T-helper 17 cell (primary cell): ENCODE data around the gene IPO8. TPM values are rescaled to one million over a fixed set of nuclear protein-coding genes. Genes with fewer than 3 reads are reported as not detected.

Experiments used
- ATAC-seq: fragments of 150-1000 bp; cut with Tn5 transposase; 2 replicates; pipeline ENCODE4 v1.10.0; 2021; ENCODE audit warnings: mild to moderate bottlenecking, moderate library complexity
- DNase-seq, 3 donors: peaks; one replicate each; pipeline versions ENCODE4 v3.0.0 to v3.0.0-alpha.2; 2020 to 2021
- H3K9me3 ChIP-seq: one replicate; pipeline ENCODE4 v1.7.0; 2013; ENCODE audit warnings: low read length, mild to moderate bottlenecking; ENCODE audit not compliant: control insufficient read depth, poor library complexity, severe bottlenecking
- H3K27ac Mint-ChIP-seq: one replicate; pipeline ENCODE4 v1.8.0; 2022; ENCODE audit warnings: mild to moderate bottlenecking, moderate library complexity, mixed read lengths
- H3K27me3 Mint-ChIP-seq: one replicate; pipeline ENCODE4 v1.8.0; 2022; ENCODE audit warnings: mixed read lengths
- H3K36me3 Mint-ChIP-seq: one replicate; pipeline ENCODE4 v1.8.0; 2022; ENCODE audit warnings: low read depth, mixed read lengths
- H3K4me1 Mint-ChIP-seq: one replicate; pipeline ENCODE4 v1.8.0; 2022; ENCODE audit warnings: mild to moderate bottlenecking, mixed read lengths
- H3K4me3 Mint-ChIP-seq: one replicate; pipeline ENCODE4 v1.8.0; 2022; ENCODE audit warnings: mild to moderate bottlenecking, moderate library complexity, mixed read lengths
- total RNA-seq, 4 donors: library from RNA in 2 of 4; stranded (reverse) in 2 of 4; gene quantifications; one replicate each; pipeline ENCODE4 v1.2.3 and lab custom pipeline; 2022 to 2026

The IPO8 gene
- total RNA-seq, 2 donors from 2014 or later = 27.4 to 28.0 TPM

- H3K4me3 Mint-ChIP-seq = no peak overlapping the region
Measured at GRCh38 chr12:30700216-30700900, 4.7 kb upstream of the IPO8 start.

GRCh38 chr12:30698346-30698745, 2.7 kb upstream of the IPO8 start:
- peaks cover 6% of the 10 kb centered on the region for H3K36me3 Mint-ChIP-seq
- peaks cover 20% of the 10 kb centered on the region for H3K4me1 Mint-ChIP-seq
- no peaks in the 10 kb centered on the region for H3K27me3 Mint-ChIP-seq
- ATAC-seq (no peak), DNase-seq (no peak)
- no peak overlapping the region for H3K27ac Mint-ChIP-seq
- no peak overlapping the region for H3K4me3 Mint-ChIP-seq
- H3K9me3 ChIP-seq = no peaks in the 10 kb centered on the region

More at GRCh38 chr12:30700216-30700900, 4.7 kb upstream of the IPO8 start:
- H3K9me3 ChIP-seq = no peaks in the 10 kb centered on the region
- H3K27ac Mint-ChIP-seq = no peak overlapping the region
- no peaks in the 10 kb centered on the region for H3K27me3 Mint-ChIP-seq
- H3K36me3 Mint-ChIP-seq = peaks cover 6% of the 10 kb centered on the region
- peaks cover 6% of the 10 kb centered on the region for H3K4me1 Mint-ChIP-seq
- no peak for DNase-seq
- ATAC-seq = no peak

- DNase-seq (no peak), ATAC-seq (no peak)
- peaks cover 27% of the 10 kb centered on the region for H3K4me1 Mint-ChIP-seq
- no peaks in the 10 kb centered on the region for H3K27me3 Mint-ChIP-seq
- peaks cover 6% of the 10 kb centered on the region for H3K36me3 Mint-ChIP-seq
- no peak overlapping the region for H3K4me3 Mint-ChIP-seq
- H3K27ac Mint-ChIP-seq = no peak overlapping the region
- H3K9me3 ChIP-seq = no peaks in the 10 kb centered on the region
Measured at GRCh38 chr12:30696943-30697342, 1.3 kb upstream of the IPO8 start.

- DNase-seq (no peak), ATAC-seq (no peak)
- peaks cover 6% of the 10 kb centered on the region for H3K36me3 Mint-ChIP-seq
Measured at GRCh38 chr12:30696486-30696885, 817 bp upstream of the IPO8 start.

GRCh38 chr12:30696103-30696408, 387 bp upstream of the IPO8 start:
- Mint-ChIP-seq H3K4me1 (peaks cover 31% of the 10 kb centered on the region), H3K36me3 (peaks cover 6% of the 10 kb centered on the region), H3K4me3 (peak overlapping the region; percentile 99), H3K27me3 (no peaks in the 10 kb centered on the region), H3K27ac (peak overlapping the region; percentile 97)
- ATAC-seq (no peak), DNase-seq (no peak)
- H3K9me3 ChIP-seq = no peaks in the 10 kb centered on the region

More at GRCh38 chr12:30696486-30696885, 817 bp upstream of the IPO8 start:
- Mint-ChIP-seq H3K27me3 (no peaks in the 10 kb centered on the region), H3K27ac (peak overlapping the region; percentile 97), H3K4me3 (peak overlapping the region; percentile 99), H3K4me1 (peaks cover 27% of the 10 kb centered on the region)
- H3K9me3 ChIP-seq = no peaks in the 10 kb centered on the region

GRCh38 chr12:30694412-30695198, 1.1 kb downstream of the IPO8 start:
- Mint-ChIP-seq H3K4me1 (peaks cover 33% of the 10 kb centered on the region), H3K36me3 (peaks cover 6% of the 10 kb centered on the region), H3K4me3 (peak overlapping the region; percentile 99), H3K27ac (peak overlapping the region; percentile 97), H3K27me3 (no peaks in the 10 kb centered on the region)
- H3K9me3 ChIP-seq = no peaks in the 10 kb centered on the region
- no peak for DNase-seq
- ATAC-seq = no peak

- Mint-ChIP-seq H3K4me1 (peaks cover 33% of the 10 kb centered on the region), H3K27me3 (no peaks in the 10 kb centered on the region), H3K27ac (no peak overlapping the region), H3K4me3 (no peak overlapping the region), H3K36me3 (peaks cover 2% of the 10 kb centered on the region)
- DNase-seq (no peak), ATAC-seq (no peak)
- H3K9me3 ChIP-seq = no peaks in the 10 kb centered on the region
Measured at GRCh38 chr12:30692470-30692869, 3.2 kb downstream of the IPO8 start.

- Mint-ChIP-seq H3K27me3 (no peaks in the 10 kb centered on the region), H3K4me3 (no peak overlapping the region), H3K36me3 (peaks cover 2% of the 10 kb centered on the region), H3K4me1 (peaks cover 33% of the 10 kb centered on the region), H3K27ac (no peak overlapping the region)
- H3K9me3 ChIP-seq = no peaks in the 10 kb centered on the region
- DNase-seq (no peak), ATAC-seq (no peak)
Measured at GRCh38 chr12:30691122-30691879, 4.4 kb downstream of the IPO8 start.

GRCh38 chr12:30687265-30687986, 8.2 kb downstream of the IPO8 start:
- no peaks in the 10 kb centered on the region for H3K27me3 Mint-ChIP-seq
- peak overlapping the region; percentile 9 for H3K27ac Mint-ChIP-seq
- ATAC-seq (no peak), DNase-seq (no peak)
- peaks cover 8% of the 10 kb centered on the region for H3K4me1 Mint-ChIP-seq
- H3K36me3 Mint-ChIP-seq = peaks cover 4% of the 10 kb centered on the region
- no peak overlapping the region for H3K4me3 Mint-ChIP-seq
- H3K9me3 ChIP-seq = no peaks in the 10 kb centered on the region

- no peaks in the 10 kb centered on the region for H3K9me3 ChIP-seq
- Mint-ChIP-seq H3K27me3 (no peaks in the 10 kb centered on the region), H3K36me3 (peaks cover 10% of the 10 kb centered on the region), H3K27ac (no peak overlapping the region), H3K4me1 (peaks cover 5% of the 10 kb centered on the region), H3K4me3 (no peak overlapping the region)
- DNase-seq (no peak), ATAC-seq (no peak)
Measured at GRCh38 chr12:30679241-30679640, 16.4 kb downstream of the IPO8 start.

- Mint-ChIP-seq H3K4me3 (no peak overlapping the region), H3K36me3 (peaks cover 7% of the 10 kb centered on the region), H3K27me3 (no peaks in the 10 kb centered on the region), H3K27ac (no peak overlapping the region), H3K4me1 (peaks cover 5% of the 10 kb centered on the region)
- ATAC-seq = no peak
- H3K9me3 ChIP-seq = no peaks in the 10 kb centered on the region
- DNase-seq = no peak
Measured at GRCh38 chr12:30678221-30678620, 17.4 kb downstream of the IPO8 start.

- Mint-ChIP-seq H3K4me1 (peaks cover 4% of the 10 kb centered on the region), H3K36me3 (peaks cover 8% of the 10 kb centered on the region), H3K27me3 (no peaks in the 10 kb centered on the region), H3K27ac (no peak overlapping the region), H3K4me3 (no peak overlapping the region)
- H3K9me3 ChIP-seq = no peaks in the 10 kb centered on the region
- no peak for DNase-seq
- no peak for ATAC-seq
Measured at GRCh38 chr12:30661210-30661609, 34.5 kb downstream of the IPO8 start.
